CD4-positive, alpha-beta T cell treated with Interleukin-4 for 1 hour (primary cell): ENCODE results near the gene NOXA1.
A peak's percentile ranks its signal among the peaks of the same experiment; 100 is the strongest.

Experiments used
- DNase-seq, 2 donors: peaks; one replicate each; pipeline ENCODE4 v3.0.0-alpha.2; 2020 to 2022

The NOXA1 gene

DNA sequence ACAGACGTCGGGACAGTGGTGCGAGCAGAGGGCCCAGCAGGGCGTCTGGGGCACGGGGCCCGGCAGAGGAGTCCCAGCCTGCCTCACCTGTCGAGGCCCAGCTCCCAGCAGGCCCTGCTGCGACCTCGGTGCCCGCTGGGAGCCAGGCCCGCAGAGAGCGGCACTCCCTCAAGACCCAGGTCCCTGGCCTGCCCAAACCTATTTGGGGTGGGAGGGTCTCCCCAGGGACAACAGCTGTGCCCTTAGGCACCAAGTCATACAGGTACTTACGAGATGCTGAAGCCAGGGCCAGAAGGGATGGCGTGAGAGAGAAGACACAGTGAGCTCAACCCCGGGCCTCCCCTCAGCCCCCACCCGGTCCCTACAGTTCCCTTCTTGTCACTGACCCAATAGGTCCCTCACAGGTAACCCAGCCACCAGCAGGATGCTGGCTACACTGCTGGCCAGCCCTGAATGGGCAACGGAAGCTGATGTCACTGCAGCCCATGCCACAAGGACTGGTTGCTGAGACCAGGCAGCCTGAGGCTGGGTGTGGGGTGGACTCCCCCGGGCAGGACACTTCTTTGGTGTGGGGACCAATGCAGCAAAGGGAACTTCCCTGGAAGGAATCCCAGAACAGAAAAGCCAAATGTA is 32.3 kb downstream of the NOXA1 start:
- no peak for DNase-seq

GRCh38 chr9:137456061-137456863 is 33.1 kb downstream of the NOXA1 start:
- no peak for DNase-seq

DNA sequence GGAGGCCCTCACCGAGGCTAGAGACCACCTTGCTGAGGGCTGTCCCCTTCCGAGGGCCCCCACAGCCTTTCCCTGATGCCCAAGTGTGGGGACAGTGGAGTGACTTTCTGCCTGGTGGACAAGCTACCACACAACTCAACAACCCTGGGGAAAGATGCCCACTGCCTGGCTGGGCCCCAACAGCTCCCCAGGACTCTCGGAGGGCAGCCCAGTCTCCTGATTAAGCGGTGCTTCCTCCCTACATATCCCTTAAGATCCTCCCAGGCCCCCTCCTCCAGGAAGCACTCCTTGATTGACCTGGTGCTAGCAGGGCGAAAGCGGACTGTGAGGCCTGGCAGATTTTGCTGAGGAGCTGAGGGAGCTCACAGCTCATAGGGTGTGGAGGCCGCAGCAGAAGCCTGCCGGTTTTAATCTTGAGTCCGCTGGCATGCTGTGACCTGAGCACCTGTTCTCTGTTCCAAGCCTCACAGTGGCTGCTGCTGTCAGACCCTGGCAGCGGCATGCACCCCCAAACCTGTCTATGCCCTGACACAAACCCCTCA is 33.7 kb downstream of the NOXA1 start:
- no peak for DNase-seq

DNA sequence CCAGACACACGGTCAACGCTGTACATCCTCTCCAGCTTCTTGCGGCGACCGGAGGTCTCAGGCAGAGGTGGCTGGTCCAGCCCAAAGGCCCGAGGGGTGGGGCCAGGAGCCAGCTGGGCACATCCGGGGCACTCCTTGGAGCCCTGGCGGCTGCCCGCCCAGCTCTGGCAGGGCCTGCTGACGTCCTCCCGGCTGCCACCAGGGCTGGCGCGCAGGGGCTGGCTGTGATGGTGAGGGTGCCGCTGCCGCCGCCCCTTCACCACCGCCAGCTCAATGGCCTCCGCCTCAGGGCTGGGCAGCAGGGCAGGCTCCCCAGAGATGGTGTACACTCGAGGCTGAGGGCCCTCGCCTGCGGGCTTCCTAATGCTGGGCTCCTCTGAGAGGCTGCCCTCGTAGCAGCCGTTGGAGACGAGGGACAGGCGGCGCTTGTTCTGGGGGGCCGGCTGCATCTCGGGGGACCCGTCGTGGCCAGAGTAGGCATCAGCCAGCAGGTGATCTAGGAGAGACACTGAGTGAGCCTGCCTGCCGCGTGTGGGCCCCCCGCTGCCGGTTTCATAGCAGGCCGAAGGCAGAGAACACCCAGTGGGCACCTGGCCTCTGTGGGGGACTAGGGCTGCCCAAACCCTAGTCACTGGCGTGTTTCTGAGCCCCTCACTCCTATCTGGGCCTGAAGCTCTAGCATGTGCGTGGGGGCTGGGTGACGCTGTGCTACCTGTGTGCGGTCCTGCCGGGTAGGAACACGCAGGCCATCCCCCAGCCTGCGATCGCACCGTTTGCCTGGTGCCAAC is 34.4 kb downstream of the NOXA1 start:
- DNase-seq, result no peak

GRCh38 chr9:137458194-137459151 is 35.3 kb downstream of the NOXA1 start:
- no peak for DNase-seq

DNA sequence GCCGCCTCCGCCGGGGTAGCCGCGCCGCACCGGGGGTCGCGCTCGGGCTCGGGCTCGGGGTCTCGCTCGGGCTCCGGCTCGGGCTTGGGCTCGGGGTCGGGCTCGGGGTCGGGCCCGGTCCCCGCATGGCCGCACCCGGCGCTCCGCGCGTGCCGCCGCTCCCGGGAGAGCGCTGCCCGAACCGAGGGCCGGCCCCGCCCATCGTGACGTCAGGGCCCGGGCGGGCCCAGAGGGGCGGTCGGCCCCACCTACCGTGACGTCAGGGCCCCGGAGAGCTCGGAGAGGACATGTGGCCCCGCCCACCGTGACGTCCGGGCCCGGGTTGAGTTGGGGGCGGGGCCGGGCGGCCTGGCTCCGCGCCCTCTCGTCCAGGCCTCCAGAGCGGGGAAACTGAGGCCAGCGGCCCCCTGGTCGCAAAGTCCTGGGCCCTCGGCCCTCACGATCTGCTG is 36.0 kb downstream of the NOXA1 start, which contains the start of gene NSMF:
Gene NSMF, minus strand, starts transcription at position 183 of the 449 bp plus-strand sequence. CDS start 232 bp downstream, outside the sequence.
- DNase-seq, result peak; percentile 92 to 93

DNA sequence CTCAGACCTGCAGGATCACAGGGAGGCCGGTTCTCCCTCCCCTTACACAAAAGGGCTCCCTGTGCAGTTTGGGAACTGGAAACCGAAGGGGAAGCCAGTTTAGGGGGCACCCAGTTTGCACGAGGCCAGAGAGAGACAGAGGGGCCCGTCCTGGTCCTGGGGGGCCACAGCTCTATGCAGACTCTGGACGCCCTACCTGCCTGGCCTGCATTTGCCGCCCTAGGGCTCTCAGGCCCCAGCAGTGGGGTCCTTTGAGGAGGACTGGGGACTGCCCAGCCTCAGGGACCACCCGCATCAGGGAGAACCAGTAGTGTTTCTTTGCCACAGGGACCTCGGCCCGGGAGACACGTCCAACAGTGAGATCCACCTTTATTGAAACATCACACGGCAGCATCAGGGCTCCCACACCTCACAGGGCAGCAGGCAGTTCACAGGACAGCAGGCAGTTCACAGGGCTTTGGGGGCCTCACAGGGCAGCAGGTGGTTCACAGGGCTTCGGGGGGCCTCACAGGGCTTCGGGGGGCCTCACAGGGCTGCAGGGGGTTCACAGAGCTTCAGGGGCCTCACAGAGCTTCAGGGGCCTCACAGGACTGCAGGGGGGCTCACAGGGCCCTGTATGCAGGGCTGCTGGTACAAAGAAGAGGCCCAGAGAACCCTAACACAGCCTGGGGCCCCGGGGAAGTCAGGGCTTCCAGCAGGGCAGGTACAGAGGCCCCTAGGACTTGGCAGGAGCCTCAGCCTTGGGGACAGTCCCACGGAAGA is 36.6 kb downstream of the NOXA1 start:
- DNase-seq, result no peak

GRCh38 chr9:137460363-137461315 is 37.4 kb downstream of the NOXA1 start:
- DNase-seq, result no peak

GRCh38 chr9:137461316-137461662 is 38.1 kb downstream of the NOXA1 start:
- DNase-seq, result no peak

DNA sequence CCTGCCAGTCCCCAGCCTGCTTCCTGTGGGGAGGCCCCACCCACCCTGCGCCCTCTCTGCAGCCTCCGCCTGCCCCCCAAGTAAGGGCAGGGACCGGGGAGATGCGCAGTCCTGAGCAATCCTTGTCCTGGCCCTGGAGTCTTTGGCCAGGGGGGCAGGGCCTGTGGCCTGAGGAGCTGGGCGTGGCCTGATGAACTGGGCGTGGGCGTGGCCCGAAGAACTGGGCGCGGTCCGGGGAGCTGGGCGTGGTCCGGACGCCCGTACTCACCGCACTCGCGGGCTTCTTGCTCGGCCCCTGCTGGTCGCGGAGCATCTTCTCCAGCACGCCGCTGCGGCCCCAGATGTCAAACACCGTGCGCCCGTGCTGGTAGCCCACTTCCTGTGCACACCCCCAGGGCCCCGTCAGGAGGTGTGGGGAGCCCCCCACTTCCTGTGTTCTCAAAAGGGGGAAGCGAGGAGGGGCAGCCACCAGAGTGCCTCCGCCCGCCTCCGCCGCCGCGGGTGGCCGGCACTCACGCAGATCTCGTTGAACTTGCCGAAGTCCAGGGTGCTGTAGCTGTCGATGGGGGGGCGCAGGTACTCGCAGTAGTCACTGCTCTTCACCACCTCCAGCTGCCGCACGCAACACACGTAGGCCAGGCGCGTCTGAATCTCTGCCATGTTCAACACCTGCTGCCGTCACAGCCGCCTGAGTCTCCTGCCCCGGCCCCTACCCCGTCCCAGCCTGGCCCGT is 38.6 kb downstream of the NOXA1 start:
- DNase-seq, result peak; percentile 90 to 94

- DNase-seq, result no peak
Observed at GRCh38 chr9:137462396-137462985, 39.3 kb downstream of the NOXA1 start.

DNA sequence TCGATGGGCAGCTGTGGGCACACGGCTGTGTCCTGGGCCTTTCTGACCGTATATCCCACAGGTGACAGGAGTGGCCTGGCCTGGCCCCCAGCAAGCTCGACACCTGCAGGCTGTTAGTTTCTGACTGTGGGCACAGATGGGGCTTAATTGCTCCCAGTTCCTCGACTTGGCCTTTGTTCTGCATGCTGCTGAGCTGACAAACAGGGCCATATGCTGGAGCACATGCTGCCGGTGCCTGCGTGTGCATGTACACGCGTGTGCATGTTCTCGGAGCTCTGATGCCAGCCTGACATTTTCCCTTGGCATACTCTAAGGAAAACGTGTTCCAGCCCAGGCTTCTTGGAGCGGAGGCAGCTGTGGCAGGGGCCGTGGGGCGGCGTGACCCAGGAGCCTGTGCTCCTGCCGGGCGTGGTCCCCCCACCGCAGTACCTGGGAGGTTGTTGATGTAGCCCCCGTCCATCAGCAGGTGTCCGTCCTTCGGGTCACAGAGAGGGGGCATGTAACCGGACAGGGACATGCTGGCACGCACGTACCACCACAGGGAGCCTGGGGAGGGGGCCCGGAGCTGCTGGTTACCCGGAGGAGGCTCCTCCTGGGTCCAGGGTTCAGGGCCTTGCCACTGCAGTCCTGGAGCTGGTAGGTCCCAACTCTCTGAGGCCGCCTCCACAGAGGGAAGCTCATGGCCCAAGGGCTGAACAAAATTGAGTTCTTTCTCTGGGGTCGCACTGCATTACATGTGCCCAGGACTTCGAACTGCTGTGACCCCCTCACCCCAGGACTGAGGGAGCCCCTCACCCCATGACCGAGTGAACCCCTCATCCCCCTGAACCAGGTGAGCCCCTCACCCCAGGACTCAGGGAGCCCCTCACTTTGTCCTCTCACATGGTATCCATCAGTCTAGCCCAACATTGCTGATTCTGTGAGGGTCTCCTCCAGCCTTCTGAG is 40.1 kb downstream of the NOXA1 start:
- no peak for DNase-seq

GRCh38 chr9:137463931-137464290 is 40.7 kb downstream of the NOXA1 start:
- DNase-seq, result no peak

DNA sequence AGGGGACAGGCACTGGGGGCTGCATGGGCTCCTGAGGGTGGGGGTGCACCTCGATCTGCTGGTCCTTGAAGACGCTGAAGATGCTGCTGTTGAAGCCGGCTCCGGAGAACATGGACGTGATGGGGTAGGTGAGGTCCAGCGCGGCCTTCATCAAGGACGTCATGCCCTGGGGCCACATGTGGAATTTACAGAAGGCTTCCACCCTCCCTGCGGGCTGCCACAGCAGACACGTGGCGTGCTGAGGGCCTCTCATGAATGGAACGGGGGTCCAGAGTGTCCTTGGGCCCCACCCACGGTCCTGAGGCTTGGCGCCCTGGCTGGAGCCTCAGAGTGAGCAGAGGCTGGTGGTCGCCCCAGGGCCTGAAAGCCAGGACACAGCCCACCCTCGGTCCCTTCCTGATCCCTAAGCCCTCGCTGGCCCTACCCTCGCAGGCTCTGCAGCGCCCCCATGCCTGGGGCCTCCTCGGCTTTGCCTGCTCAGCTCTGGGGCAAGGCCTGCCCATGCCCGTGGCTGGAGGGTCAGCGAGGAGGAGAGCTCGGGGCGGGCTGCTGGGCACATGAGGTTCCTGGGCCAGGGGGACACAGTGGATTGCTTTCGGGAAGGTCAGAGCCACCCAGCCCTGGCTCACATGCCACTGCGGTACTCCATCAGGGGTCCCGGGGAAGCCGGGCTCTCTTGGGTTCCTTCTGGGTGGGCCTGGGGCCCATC is 41.3 kb downstream of the NOXA1 start:
- DNase-seq, result no peak

DNA sequence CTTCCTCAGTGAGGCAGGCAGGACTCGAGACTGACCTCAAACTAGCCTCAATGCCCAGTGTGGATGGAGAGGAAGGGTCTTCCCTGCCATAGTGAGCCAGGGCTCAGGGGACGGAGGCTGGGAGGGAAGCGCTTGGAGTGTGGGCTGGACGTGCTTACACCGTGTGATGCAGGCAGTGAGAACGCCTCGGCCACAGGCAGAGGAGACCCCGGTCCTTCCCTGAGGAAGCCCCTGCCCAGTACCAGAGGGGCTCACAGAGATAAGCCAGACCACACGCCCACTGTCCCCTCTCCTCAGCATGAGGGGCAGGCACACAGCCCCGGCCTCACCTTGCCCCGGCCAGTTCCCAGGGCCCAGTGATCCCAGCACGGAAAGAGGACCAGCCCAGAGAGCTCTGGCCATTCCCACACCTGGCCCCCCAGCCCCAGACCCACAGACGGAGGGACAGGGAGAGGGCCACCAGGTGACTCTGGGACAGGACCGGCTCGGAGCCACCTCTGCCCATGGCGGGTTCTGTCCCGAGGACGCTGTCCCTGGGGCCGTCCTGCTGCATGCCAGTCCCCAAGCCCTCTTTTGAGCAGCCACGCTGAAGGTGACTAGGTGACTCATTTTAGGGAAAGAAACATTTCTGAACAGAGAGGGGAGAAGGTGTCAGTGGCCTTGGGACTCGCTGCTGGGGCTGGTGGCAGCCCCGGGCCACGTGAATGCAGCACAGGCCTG is 42.0 kb downstream of the NOXA1 start:
- no peak for DNase-seq

DNA sequence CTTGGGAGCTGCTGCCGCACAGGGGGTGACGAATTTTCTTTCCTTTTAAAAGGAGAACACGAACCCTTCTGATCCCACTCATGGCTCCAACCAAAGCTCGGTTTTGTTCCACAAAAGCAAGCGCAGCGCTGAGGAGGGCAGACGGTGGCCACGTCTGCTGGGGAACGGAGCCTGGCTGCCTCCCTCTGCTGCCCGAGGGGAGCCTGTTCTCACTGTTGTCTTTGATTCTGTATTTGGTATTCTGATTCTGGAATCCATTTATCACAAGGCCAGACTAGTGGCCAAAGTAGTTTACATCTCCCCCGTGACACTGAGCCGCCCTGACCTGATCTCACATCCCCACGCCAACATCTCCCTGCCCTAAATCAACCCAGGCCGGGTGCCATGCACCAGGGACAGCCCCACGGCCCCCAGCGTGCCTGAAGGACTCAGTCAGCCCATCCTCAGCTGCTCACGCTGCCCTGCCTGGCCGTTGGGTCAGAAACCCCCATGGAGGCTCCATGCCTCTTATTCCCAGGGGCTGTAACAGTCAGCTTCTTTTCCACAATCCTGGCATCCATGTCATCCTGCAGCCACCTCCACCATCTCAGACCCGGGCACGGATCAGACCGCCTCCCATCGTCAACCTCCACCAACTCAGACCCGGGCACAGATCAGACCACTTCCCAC is 42.7 kb downstream of the NOXA1 start:
- no peak for DNase-seq
